Loucy (cell line): ENCODE data around the gene RNLS.

Experiments
- H2AFZ ChIP-seq: fragments of 200-600 bp; sonication (generic); 2 replicates; pipeline ENCODE4 v1.6.0; 2016; ENCODE audit warnings: antibody characterized with exemption, mild to moderate bottlenecking, low read length, moderate library complexity
- H3F3A ChIP-seq: fragments of 200-600 bp; 2 replicates; pipeline ENCODE4 v1.6.0; 2016; ENCODE audit warnings: antibody characterized with exemption, low read depth, mild to moderate bottlenecking
- H3K27me3 ChIP-seq: fragments of 200-600 bp; sonication (generic); 2 replicates; pipeline ENCODE4 v1.6.1; 2014; ENCODE audit warnings: low read length, mild to moderate bottlenecking; ENCODE audit not compliant: insufficient read depth, poor library complexity, severe bottlenecking
- H3K36me3 ChIP-seq: fragments of 200-600 bp; sonication (generic); 2 replicates; pipeline ENCODE4 v1.6.1; 2016; ENCODE audit warnings: low read length; ENCODE audit not compliant: insufficient read depth
- H3K4me1 ChIP-seq: fragments of 200-600 bp; sonication (generic); 2 replicates; pipeline ENCODE4 v1.5.1; 2014; ENCODE audit warnings: low read length, mild to moderate bottlenecking; ENCODE audit not compliant: insufficient read depth, poor library complexity, severe bottlenecking
- H3K4me2 ChIP-seq: fragments of 200-600 bp; sonication (generic); 2 replicates; pipeline ENCODE4 v1.6.0; 2014; ENCODE audit warnings: antibody characterized with exemption, low read length, low read depth, mild to moderate bottlenecking; ENCODE audit not compliant: poor library complexity, severe bottlenecking
- H3K4me3 ChIP-seq: fragments of 200-600 bp; sonication (generic); 2 replicates; pipeline ENCODE4 v1.5.1; 2014; ENCODE audit warnings: low read length, mild to moderate bottlenecking, mixed read lengths; ENCODE audit not compliant: poor library complexity, severe bottlenecking
- H3K79me2 ChIP-seq: fragments of 200-600 bp; sonication (generic); 2 replicates; pipeline ENCODE4 v1.6.1; 2014; ENCODE audit warnings: low read length; ENCODE audit not compliant: insufficient read depth
- H3K9ac ChIP-seq: fragments of 200-600 bp; sonication (generic); 2 replicates; pipeline ENCODE4 v1.6.0; 2014; ENCODE audit warnings: mild to moderate bottlenecking, low read depth, low read length, moderate library complexity; ENCODE audit not compliant: poor library complexity, severe bottlenecking
- H3K9me2 ChIP-seq: fragments of 200-600 bp; sonication (generic); replicated peaks from 2 replicates; pipeline ENCODE4 v1.6.1; 2016; ENCODE audit warnings: low read depth, low read length, mixed read lengths
- H3K9me3 ChIP-seq: fragments of 200-600 bp; sonication (generic); 2 replicates; pipeline ENCODE4 v1.6.1; 2014; ENCODE audit warnings: mild to moderate bottlenecking, antibody characterized with exemption, low read length, low read depth; ENCODE audit not compliant: insufficient read depth
- H4K20me1 ChIP-seq: fragments of 200-600 bp; sonication (generic); 2 replicates; pipeline ENCODE4 v1.6.0; 2014; ENCODE audit warnings: antibody characterized with exemption, low read length, mild to moderate bottlenecking; ENCODE audit not compliant: insufficient read depth, poor library complexity, severe bottlenecking
- CTCF ChIP-seq: fragments of 200-600 bp; sonication (generic); conservative IDR thresholded peaks from 2 replicates; pipeline ENCODE4 v1.5.1; 2014; ENCODE audit warnings: mild to moderate bottlenecking, antibody characterized with exemption, low read length
- EZH2phosphoT487 ChIP-seq: fragments of 200-600 bp; IDR thresholded peaks from 2 replicates; pipeline ENCODE4 v1.6.1; 2018; ENCODE audit warnings: antibody characterized with exemption, mild to moderate bottlenecking, moderate library complexity, borderline replicate concordance

The RNLS gene

GRCh38 chr10:88372881-88373592 is 210.1 kb downstream of the RNLS start:
- TF ChIP-seq EZH2phosphoT487, result no peak
- TF ChIP-seq CTCF, result no peak
- no peaks in the 10 kb centered on the region for H4K20me1 ChIP-seq

GRCh38 chr10:88372051-88372715 is 210.9 kb downstream of the RNLS start:
- Histone ChIP-seq H2AFZ (no peak overlapping the region), H3K9ac (no peak overlapping the region), H3K9me2 (no peaks in the 10 kb centered on the region), H4K20me1 (no peaks in the 10 kb centered on the region), H3K27me3 (no peaks in the 10 kb centered on the region), H3K4me3 (no peak overlapping the region), H3F3A (no peaks in the 10 kb centered on the region), H3K9me3 (peaks cover 6% of the 10 kb centered on the region; the same call in 1 of the 2 replicates), H3K4me1 (peaks cover 33% of the 10 kb centered on the region), H3K4me2 (no peak overlapping the region), H3K36me3 (peaks cover 18% of the 10 kb centered on the region), H3K79me2 (no peaks in the 10 kb centered on the region)
- no peak for TF ChIP-seq CTCF
- TF ChIP-seq EZH2phosphoT487, result no peak

More at GRCh38 chr10:88372881-88373592, 210.1 kb downstream of the RNLS start:
- Histone ChIP-seq H3K9me3 (no peaks in the 10 kb centered on the region), H2AFZ (no peak overlapping the region), H3K4me1 (peaks cover 33% of the 10 kb centered on the region), H3K9me2 (no peaks in the 10 kb centered on the region), H3K9ac (no peak overlapping the region), H3K79me2 (no peaks in the 10 kb centered on the region), H3F3A (no peaks in the 10 kb centered on the region), H3K36me3 (peaks cover 14% of the 10 kb centered on the region), H3K4me2 (no peak overlapping the region), H3K27me3 (no peaks in the 10 kb centered on the region), H3K4me3 (no peak overlapping the region)

GRCh38 chr10:88370713-88371112 is 212.4 kb downstream of the RNLS start:
- Histone ChIP-seq H3K36me3 (peaks cover 29% of the 10 kb centered on the region), H3K79me2 (no peaks in the 10 kb centered on the region), H3K9ac (no peak overlapping the region), H3K27me3 (no peaks in the 10 kb centered on the region), H3K9me3 (peaks cover 8% of the 10 kb centered on the region; the same call in 1 of the 2 replicates), H3K9me2 (no peaks in the 10 kb centered on the region), H2AFZ (no peak overlapping the region), H3K4me1 (peaks cover 28% of the 10 kb centered on the region), H3F3A (no peaks in the 10 kb centered on the region), H4K20me1 (no peaks in the 10 kb centered on the region), H3K4me2 (no peak overlapping the region), H3K4me3 (no peak overlapping the region)
- no peak for TF ChIP-seq EZH2phosphoT487
- no peak for TF ChIP-seq CTCF
